ENCODE results near the gene UBE2D2. TPM values are rescaled to one million over a fixed set of nuclear protein-coding genes. Genes with fewer than 3 reads are reported as not detected.

Gene UBE2D2
- total and polyA plus RNA-seq, 2 of the 13 experiments (the other 11 are each of a cell fraction or from before 2014, with no cell fraction given), result 79.1 to 109 TPM

GRCh38 chr5:139651043-139651834 is 90.1 kb downstream of the UBE2D2 start (continued):
- no peak for TF ChIP-seq ARID3A (IDR thresholded peaks at IDR 0.05; ENCODE audit: low read depth, low read length)
- no peak for TF ChIP-seq THAP7 (CRISPR knock-in tag; IDR thresholded peaks at IDR 0.05)
- TF ChIP-seq MIER2 (CRISPR knock-in tag; IDR thresholded peaks at IDR 0.05), result no peak
- 0 out of 2 replicates have a peak, but pooled peaks have one; percentile 10 for TF ChIP-seq ZNF143 (CRISPR knock-in tag; IDR thresholded peaks at IDR 0.05)
- no peak for TF ChIP-seq ZIK1 (CRISPR knock-in tag; IDR thresholded peaks at IDR 0.05; ENCODE audit: borderline replicate concordance, low read depth)
- no peak for TF ChIP-seq ZNF383 (CRISPR knock-in tag; IDR thresholded peaks at IDR 0.05; ENCODE audit: borderline replicate concordance)
- TF ChIP-seq, protein P1, sequence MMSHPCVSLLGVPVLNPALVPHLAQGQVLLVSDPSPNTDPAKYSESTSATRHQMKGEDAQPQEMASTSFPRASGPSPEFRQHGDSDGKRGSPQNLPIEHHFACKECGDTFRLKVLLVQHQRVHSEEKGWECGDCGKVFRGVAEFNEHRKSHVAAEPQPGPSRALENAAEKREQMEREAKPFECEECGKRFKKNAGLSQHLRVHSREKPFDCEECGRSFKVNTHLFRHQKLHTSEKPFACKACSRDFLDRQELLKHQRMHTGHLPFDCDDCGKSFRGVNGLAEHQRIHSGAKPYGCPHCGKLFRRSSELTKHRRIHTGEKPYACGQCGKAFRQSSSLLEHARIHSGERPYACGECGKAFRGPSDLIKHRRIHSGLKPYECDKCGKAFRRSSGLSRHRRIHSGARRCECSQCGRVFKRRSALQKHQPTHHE (CRISPR knock-in tag; IDR thresholded peaks at IDR 0.05; ENCODE audit: borderline replicate concordance), result no peak
- no peak for TF ChIP-seq ZSCAN12 (CRISPR knock-in tag; IDR thresholded peaks at IDR 0.05)
- TF ChIP-seq USF2 (IDR thresholded peaks at IDR 0.05; ENCODE audit: low read depth, low read length), result peak; percentile 79
- peak; percentile 87; the same call in 1 of the 2 replicates for TF ChIP-seq USF2 (CRISPR knock-in tag; IDR thresholded peaks at IDR 0.05; ENCODE audit: borderline replicate concordance)
- TF ChIP-seq SP4 (CRISPR knock-in tag; IDR thresholded peaks at IDR 0.05), result no peak
- TF ChIP-seq ZBTB49 (CRISPR knock-in tag; IDR thresholded peaks at IDR 0.05; ENCODE audit: borderline replicate concordance), result no peak
- TF ChIP-seq MZF1 (CRISPR knock-in tag; IDR thresholded peaks at IDR 0.05; ENCODE audit: borderline replicate concordance), result no peak
- no peak for TF ChIP-seq GTF2F1 (IDR thresholded peaks at IDR 0.05; ENCODE audit: low read length)
- no peak; the same call in 1 of the 2 replicates for TF ChIP-seq ZNF263 (CRISPR knock-in tag; IDR thresholded peaks at IDR 0.05)
- TF ChIP-seq CAMTA2 (CRISPR knock-in tag; IDR thresholded peaks at IDR 0.05; ENCODE audit: borderline replicate concordance), result no peak
- TF ChIP-seq MED13 (CRISPR knock-in tag; IDR thresholded peaks at IDR 0.05), result no peak
- TF ChIP-seq GFI1 (CRISPR knock-in tag; IDR thresholded peaks at IDR 0.05; ENCODE audit: borderline replicate concordance), result peak; percentile 45; the same call in 1 of the 2 replicates
- TF ChIP-seq ZNF547 (CRISPR knock-in tag; IDR thresholded peaks at IDR 0.05), result no peak
- TF ChIP-seq ARHGAP35 (CRISPR knock-in tag; IDR thresholded peaks at IDR 0.05; ENCODE audit: borderline replicate concordance), result no peak
